ENCODE measurements around the gene SYT8.

DNA sequence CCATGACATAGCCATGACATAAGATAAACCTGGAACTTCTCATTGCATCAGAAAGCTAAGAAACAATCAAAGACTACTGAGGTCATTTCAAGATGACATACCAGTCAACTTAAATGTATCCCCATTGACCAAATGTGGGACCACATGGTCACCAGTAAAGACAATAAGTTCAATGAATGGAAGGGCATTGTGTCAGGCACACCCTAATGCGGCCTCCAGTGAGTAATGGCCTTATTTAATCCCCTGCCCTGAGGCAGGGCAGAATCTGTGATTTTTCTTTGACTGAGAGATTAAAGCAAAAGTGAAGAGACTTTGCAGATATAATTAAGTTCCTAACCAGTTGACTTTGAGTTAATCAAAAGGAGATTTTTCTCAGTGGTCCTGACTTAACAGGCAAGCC, 17.3 kb upstream of the SYT8 start:
- TF ChIP-seq POLR2AphosphoS5 (IDR thresholded peaks at IDR 0.05; ENCODE audit: low read depth) (no peak), EZH2 (IDR thresholded peaks at IDR 0.05; ENCODE audit: low read depth, unreplicated experiment) (no peak), EZH2phosphoT487 (IDR thresholded peaks at IDR 0.05; ENCODE audit: unreplicated experiment) (no peak), CREB1 (CRISPR knock-in tag; IDR thresholded peaks at IDR 0.05; ENCODE audit: low read depth) (no peak), JUNB (IDR thresholded peaks at IDR 0.05; ENCODE audit: unreplicated experiment) (no peak), ZNF114 (CRISPR knock-in tag; IDR thresholded peaks at IDR 0.05) (no peak), STAT1 (IDR thresholded peaks at IDR 0.05; ENCODE audit: unreplicated experiment) (no peak)
- TF ChIP-seq, protein P1, sequence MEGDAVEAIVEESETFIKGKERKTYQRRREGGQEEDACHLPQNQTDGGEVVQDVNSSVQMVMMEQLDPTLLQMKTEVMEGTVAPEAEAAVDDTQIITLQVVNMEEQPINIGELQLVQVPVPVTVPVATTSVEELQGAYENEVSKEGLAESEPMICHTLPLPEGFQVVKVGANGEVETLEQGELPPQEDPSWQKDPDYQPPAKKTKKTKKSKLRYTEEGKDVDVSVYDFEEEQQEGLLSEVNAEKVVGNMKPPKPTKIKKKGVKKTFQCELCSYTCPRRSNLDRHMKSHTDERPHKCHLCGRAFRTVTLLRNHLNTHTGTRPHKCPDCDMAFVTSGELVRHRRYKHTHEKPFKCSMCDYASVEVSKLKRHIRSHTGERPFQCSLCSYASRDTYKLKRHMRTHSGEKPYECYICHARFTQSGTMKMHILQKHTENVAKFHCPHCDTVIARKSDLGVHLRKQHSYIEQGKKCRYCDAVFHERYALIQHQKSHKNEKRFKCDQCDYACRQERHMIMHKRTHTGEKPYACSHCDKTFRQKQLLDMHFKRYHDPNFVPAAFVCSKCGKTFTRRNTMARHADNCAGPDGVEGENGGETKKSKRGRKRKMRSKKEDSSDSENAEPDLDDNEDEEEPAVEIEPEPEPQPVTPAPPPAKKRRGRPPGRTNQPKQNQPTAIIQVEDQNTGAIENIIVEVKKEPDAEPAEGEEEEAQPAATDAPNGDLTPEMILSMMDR (conservative IDR thresholded peaks at IDR 0.05; ENCODE audit: low read depth in 2 of 2) = no peak
- TF ChIP-seq, protein P2, sequence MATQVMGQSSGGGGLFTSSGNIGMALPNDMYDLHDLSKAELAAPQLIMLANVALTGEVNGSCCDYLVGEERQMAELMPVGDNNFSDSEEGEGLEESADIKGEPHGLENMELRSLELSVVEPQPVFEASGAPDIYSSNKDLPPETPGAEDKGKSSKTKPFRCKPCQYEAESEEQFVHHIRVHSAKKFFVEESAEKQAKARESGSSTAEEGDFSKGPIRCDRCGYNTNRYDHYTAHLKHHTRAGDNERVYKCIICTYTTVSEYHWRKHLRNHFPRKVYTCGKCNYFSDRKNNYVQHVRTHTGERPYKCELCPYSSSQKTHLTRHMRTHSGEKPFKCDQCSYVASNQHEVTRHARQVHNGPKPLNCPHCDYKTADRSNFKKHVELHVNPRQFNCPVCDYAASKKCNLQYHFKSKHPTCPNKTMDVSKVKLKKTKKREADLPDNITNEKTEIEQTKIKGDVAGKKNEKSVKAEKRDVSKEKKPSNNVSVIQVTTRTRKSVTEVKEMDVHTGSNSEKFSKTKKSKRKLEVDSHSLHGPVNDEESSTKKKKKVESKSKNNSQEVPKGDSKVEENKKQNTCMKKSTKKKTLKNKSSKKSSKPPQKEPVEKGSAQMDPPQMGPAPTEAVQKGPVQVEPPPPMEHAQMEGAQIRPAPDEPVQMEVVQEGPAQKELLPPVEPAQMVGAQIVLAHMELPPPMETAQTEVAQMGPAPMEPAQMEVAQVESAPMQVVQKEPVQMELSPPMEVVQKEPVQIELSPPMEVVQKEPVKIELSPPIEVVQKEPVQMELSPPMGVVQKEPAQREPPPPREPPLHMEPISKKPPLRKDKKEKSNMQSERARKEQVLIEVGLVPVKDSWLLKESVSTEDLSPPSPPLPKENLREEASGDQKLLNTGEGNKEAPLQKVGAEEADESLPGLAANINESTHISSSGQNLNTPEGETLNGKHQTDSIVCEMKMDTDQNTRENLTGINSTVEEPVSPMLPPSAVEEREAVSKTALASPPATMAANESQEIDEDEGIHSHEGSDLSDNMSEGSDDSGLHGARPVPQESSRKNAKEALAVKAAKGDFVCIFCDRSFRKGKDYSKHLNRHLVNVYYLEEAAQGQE (IDR thresholded peaks at IDR 0.05; ENCODE audit: unreplicated experiment) = no peak

All from GM23338 (cell line).